HL-60 (cell line): ENCODE data around the gene ADNP.

ENCODE experiments used
- GABPA ChIP-seq: IDR thresholded peaks from 2 replicates; pipeline ENCODE4 v1.6.1; 2012; ENCODE audit warnings: low read depth
- POLR2AphosphoS5 ChIP-seq: IDR thresholded peaks from 2 replicates; pipeline ENCODE4 v1.6.1; 2012; ENCODE audit warnings: low read depth
- TF ChIP-seq, protein P1 (sequence below): IDR thresholded peaks from one replicate; pipeline ENCODE4 v1.5.1; 2011; ENCODE audit warnings: low read length, control low read depth, inconsistent platforms; ENCODE audit not compliant: insufficient read depth
- TF ChIP-seq, protein P2 (sequence below): IDR thresholded peaks from 2 replicates; pipeline ENCODE4 v1.6.1; 2012; ENCODE audit warnings: low read depth; ENCODE audit not compliant: insufficient replicate concordance

DNA sequence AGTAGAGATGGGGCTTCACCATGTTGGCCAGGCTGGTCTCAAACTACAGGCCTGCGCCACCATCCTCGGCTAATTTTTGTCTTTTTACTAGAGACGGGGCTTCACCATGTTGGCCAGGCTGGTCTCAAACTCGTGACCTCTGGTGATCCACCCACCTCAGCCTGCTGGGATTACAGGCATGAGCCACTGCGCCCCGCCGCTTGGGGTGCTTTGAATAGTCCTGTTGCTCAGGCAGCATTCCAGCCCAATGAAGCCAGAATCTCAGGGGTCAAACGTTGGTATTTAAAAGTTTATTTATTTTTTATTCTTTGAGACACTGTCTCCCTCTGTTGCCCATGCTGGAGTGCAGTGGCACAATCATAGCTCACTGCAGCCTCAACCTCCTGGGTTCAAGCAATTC is 38.7 kb upstream of the ADNP start:
- TF ChIP-seq, protein P1, sequence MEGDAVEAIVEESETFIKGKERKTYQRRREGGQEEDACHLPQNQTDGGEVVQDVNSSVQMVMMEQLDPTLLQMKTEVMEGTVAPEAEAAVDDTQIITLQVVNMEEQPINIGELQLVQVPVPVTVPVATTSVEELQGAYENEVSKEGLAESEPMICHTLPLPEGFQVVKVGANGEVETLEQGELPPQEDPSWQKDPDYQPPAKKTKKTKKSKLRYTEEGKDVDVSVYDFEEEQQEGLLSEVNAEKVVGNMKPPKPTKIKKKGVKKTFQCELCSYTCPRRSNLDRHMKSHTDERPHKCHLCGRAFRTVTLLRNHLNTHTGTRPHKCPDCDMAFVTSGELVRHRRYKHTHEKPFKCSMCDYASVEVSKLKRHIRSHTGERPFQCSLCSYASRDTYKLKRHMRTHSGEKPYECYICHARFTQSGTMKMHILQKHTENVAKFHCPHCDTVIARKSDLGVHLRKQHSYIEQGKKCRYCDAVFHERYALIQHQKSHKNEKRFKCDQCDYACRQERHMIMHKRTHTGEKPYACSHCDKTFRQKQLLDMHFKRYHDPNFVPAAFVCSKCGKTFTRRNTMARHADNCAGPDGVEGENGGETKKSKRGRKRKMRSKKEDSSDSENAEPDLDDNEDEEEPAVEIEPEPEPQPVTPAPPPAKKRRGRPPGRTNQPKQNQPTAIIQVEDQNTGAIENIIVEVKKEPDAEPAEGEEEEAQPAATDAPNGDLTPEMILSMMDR, result no peak
- no peak for TF ChIP-seq POLR2AphosphoS5
- TF ChIP-seq, protein P2, sequence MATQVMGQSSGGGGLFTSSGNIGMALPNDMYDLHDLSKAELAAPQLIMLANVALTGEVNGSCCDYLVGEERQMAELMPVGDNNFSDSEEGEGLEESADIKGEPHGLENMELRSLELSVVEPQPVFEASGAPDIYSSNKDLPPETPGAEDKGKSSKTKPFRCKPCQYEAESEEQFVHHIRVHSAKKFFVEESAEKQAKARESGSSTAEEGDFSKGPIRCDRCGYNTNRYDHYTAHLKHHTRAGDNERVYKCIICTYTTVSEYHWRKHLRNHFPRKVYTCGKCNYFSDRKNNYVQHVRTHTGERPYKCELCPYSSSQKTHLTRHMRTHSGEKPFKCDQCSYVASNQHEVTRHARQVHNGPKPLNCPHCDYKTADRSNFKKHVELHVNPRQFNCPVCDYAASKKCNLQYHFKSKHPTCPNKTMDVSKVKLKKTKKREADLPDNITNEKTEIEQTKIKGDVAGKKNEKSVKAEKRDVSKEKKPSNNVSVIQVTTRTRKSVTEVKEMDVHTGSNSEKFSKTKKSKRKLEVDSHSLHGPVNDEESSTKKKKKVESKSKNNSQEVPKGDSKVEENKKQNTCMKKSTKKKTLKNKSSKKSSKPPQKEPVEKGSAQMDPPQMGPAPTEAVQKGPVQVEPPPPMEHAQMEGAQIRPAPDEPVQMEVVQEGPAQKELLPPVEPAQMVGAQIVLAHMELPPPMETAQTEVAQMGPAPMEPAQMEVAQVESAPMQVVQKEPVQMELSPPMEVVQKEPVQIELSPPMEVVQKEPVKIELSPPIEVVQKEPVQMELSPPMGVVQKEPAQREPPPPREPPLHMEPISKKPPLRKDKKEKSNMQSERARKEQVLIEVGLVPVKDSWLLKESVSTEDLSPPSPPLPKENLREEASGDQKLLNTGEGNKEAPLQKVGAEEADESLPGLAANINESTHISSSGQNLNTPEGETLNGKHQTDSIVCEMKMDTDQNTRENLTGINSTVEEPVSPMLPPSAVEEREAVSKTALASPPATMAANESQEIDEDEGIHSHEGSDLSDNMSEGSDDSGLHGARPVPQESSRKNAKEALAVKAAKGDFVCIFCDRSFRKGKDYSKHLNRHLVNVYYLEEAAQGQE, result no peak
- TF ChIP-seq GABPA, result no peak
